ENCODE data around the gene BCOR.

BCOR gene

GRCh38 chrX:40061871-40062524 is 35.8 kb downstream of the BCOR start:
- TF ChIP-seq REST (IDR thresholded peaks at IDR 0.05; ENCODE audit: low read depth) (no peak), EGR1 (IDR thresholded peaks at IDR 0.05) (no peak), MAX (IDR thresholded peaks at IDR 0.05) (no peak), USF1 (IDR thresholded peaks at IDR 0.05) (no peak), NFIC (IDR thresholded peaks at IDR 0.05) (no peak)

- TF ChIP-seq ZBTB7A (IDR thresholded peaks at IDR 0.05; ENCODE audit: low read depth): no peak
- no peak for TF ChIP-seq TCF12 (IDR thresholded peaks at IDR 0.05; ENCODE audit: low read depth)
- TF ChIP-seq EP300 (IDR thresholded peaks at IDR 0.05; ENCODE audit: borderline replicate concordance): no peak
- no peak for TF ChIP-seq MAX (IDR thresholded peaks at IDR 0.05)
- TF ChIP-seq EGR1 (IDR thresholded peaks at IDR 0.05): no peak
- TF ChIP-seq FOXM1 (IDR thresholded peaks at IDR 0.05; ENCODE audit: borderline replicate concordance, low read depth): no peak
- no peak for TF ChIP-seq NFIC (IDR thresholded peaks at IDR 0.05)
- no peak for TF ChIP-seq CREB1 (IDR thresholded peaks at IDR 0.05; ENCODE audit: low read depth)
- no peak for TF ChIP-seq TAF1 (IDR thresholded peaks at IDR 0.05; ENCODE audit: low read depth)
- TF ChIP-seq TEAD4 (IDR thresholded peaks at IDR 0.05): no peak
- TF ChIP-seq RAD21 (IDR thresholded peaks at IDR 0.05; ENCODE audit: low read depth): no peak
- TF ChIP-seq REST (IDR thresholded peaks at IDR 0.05; ENCODE audit: low read depth): no peak
These were observed 36.8 kb downstream of the BCOR start for GRCh38 chrX:40061005-40061404.

- TF ChIP-seq ZBTB7A (IDR thresholded peaks at IDR 0.05; ENCODE audit: low read depth) (no peak), TEAD4 (IDR thresholded peaks at IDR 0.05) (no peak), USF1 (IDR thresholded peaks at IDR 0.05) (no peak), CREB1 (IDR thresholded peaks at IDR 0.05; ENCODE audit: low read depth) (no peak), MAX (IDR thresholded peaks at IDR 0.05) (no peak), RAD21 (IDR thresholded peaks at IDR 0.05; ENCODE audit: low read depth) (no peak), CEBPB (IDR thresholded peaks at IDR 0.05) (no peak), EGR1 (IDR thresholded peaks at IDR 0.05) (no peak), EP300 (IDR thresholded peaks at IDR 0.05; ENCODE audit: borderline replicate concordance) (no peak), NFIC (IDR thresholded peaks at IDR 0.05) (no peak), YY1 (IDR thresholded peaks at IDR 0.05; ENCODE audit: low read depth) (no peak), TCF12 (IDR thresholded peaks at IDR 0.05; ENCODE audit: low read depth) (no peak), TAF1 (IDR thresholded peaks at IDR 0.05; ENCODE audit: low read depth) (no peak), FOXM1 (IDR thresholded peaks at IDR 0.05; ENCODE audit: borderline replicate concordance, low read depth) (no peak)
These were observed 37.4 kb downstream of the BCOR start for GRCh38 chrX:40060356-40060845.

GRCh38 chrX:40058719-40059118 is 39.0 kb downstream of the BCOR start:
- TF ChIP-seq CREB1 (IDR thresholded peaks at IDR 0.05; ENCODE audit: low read depth) (no peak), ZBTB7A (IDR thresholded peaks at IDR 0.05; ENCODE audit: low read depth) (no peak), NFIC (IDR thresholded peaks at IDR 0.05) (no peak)

GRCh38 chrX:40057405-40057804 is 40.4 kb downstream of the BCOR start:
- TF ChIP-seq TAF1 (IDR thresholded peaks at IDR 0.05; ENCODE audit: low read depth) (no peak), RAD21 (IDR thresholded peaks at IDR 0.05; ENCODE audit: low read depth) (peak; percentile 36; the same call in 1 of the 2 replicates)

GRCh38 chrX:40056420-40056819 is 41.3 kb downstream of the BCOR start:
- TF ChIP-seq NFIC (IDR thresholded peaks at IDR 0.05) (no peak), CEBPB (IDR thresholded peaks at IDR 0.05) (no peak), EP300 (IDR thresholded peaks at IDR 0.05; ENCODE audit: borderline replicate concordance) (no peak), YY1 (IDR thresholded peaks at IDR 0.05; ENCODE audit: low read depth) (no peak), TCF12 (IDR thresholded peaks at IDR 0.05; ENCODE audit: low read depth) (no peak), TAF1 (IDR thresholded peaks at IDR 0.05; ENCODE audit: low read depth) (no peak), EGR1 (IDR thresholded peaks at IDR 0.05) (no peak), ZBTB7A (IDR thresholded peaks at IDR 0.05; ENCODE audit: low read depth) (no peak), REST (IDR thresholded peaks at IDR 0.05; ENCODE audit: low read depth) (no peak), RAD21 (IDR thresholded peaks at IDR 0.05; ENCODE audit: low read depth) (no peak), TEAD4 (IDR thresholded peaks at IDR 0.05) (no peak)

Measured in Ishikawa (cell line).